ENCODE measurements around the gene ARL15.

- TF ChIP-seq CTCF (IDR thresholded peaks at IDR 0.05; ENCODE audit: borderline replicate concordance, extremely low read depth, low read length, poor library complexity, severe bottlenecking) (no peak), EZH2 (IDR thresholded peaks at IDR 0.05; ENCODE audit: borderline replicate concordance, low read depth, low read length, severe bottlenecking) (no peak)
Observed at GRCh38 chr5:54296386-54296785, 14.0 kb downstream of the ARL15 start.
